ENCODE measurements around the gene SREBF2.

DNA sequence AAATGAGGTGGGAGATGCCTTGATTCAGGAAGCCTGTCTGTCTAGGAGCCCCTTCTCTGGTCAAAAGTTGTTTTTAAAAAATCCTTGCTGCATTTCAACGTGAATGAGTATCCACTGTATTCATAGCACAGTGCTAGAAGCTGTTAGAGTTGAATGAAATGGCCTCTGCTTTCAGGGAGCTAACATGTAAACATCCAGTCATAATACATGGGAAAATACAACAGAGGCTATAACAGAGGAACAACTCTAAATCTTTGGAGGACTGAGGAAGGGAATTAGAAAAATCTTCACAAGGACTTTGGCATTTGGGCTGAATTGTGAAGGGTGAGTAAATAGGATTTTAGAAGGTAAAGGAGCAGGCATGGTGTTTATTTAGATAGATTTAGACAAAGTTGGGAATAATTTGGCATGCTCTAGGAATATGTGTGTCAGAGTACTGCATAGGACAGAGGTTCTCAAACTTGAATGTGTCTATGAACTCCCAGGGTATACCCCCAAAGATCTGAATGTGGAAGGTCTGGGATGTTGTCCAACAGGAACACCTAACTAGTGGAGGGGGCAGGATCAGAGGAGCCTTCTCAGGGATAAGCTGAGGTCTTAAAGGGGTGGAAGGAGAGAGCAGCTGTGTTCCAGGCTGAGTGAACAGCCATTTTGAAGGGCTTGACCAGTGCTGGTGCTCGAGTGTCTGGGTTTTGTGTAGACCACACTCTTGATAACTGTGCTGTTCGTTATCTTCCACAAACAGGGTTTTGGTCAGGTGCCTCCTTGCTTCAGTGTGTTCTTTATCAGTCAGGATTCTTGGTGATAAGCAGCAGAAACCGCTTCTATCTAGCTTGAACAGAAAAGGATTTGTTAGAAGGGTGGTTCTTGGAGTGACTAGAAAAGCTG is 12.7 kb downstream of the SREBF2 start:
- TF ChIP-seq TAF1 (IDR thresholded peaks at IDR 0.05; ENCODE audit: low read depth) = no peak
- no peak for TF ChIP-seq EP300 (conservative IDR thresholded peaks at IDR 0.05; ENCODE audit: poor library complexity, severe bottlenecking)
- TF ChIP-seq, protein P1, sequence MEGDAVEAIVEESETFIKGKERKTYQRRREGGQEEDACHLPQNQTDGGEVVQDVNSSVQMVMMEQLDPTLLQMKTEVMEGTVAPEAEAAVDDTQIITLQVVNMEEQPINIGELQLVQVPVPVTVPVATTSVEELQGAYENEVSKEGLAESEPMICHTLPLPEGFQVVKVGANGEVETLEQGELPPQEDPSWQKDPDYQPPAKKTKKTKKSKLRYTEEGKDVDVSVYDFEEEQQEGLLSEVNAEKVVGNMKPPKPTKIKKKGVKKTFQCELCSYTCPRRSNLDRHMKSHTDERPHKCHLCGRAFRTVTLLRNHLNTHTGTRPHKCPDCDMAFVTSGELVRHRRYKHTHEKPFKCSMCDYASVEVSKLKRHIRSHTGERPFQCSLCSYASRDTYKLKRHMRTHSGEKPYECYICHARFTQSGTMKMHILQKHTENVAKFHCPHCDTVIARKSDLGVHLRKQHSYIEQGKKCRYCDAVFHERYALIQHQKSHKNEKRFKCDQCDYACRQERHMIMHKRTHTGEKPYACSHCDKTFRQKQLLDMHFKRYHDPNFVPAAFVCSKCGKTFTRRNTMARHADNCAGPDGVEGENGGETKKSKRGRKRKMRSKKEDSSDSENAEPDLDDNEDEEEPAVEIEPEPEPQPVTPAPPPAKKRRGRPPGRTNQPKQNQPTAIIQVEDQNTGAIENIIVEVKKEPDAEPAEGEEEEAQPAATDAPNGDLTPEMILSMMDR (IDR thresholded peaks at IDR 0.05; ENCODE audit: poor library complexity, severe bottlenecking) = no peak
- TF ChIP-seq EZH2 (IDR thresholded peaks at IDR 0.05; ENCODE audit: borderline replicate concordance, insufficient read depth, low read length, poor library complexity, severe bottlenecking) = no peak
- no peak for TF ChIP-seq SMC3 (conservative IDR thresholded peaks at IDR 0.05; ENCODE audit: poor library complexity)
